ENCODE data around the gene OSBPL1A.

- no peak for TF ChIP-seq ESRRA (IDR thresholded peaks at IDR 0.05; ENCODE audit: low read length)
- TF ChIP-seq CBFB (IDR thresholded peaks at IDR 0.05; ENCODE audit: low read depth), result no peak
- TF ChIP-seq NRF1 (conservative IDR thresholded peaks at IDR 0.05; ENCODE audit: low read depth, low read length), result no peak
- TF ChIP-seq ZNF274 (IDR thresholded peaks at IDR 0.05; ENCODE audit: insufficient read depth, insufficient read length), result no peak
- TF ChIP-seq RAD21 (IDR thresholded peaks at IDR 0.05; ENCODE audit: insufficient read depth, low read depth, low read length), result no peak
- no peak for TF ChIP-seq MAX (IDR thresholded peaks at IDR 0.05; ENCODE audit: low read depth, low read length)
- no peak for TF ChIP-seq POLR2A (IDR thresholded peaks at IDR 0.05; ENCODE audit: low read depth, low read length)
- no peak for TF ChIP-seq EZH2 (IDR thresholded peaks at IDR 0.05; ENCODE audit: borderline replicate concordance, control insufficient read depth, low read depth, low read length)
- TF ChIP-seq, protein P1, sequence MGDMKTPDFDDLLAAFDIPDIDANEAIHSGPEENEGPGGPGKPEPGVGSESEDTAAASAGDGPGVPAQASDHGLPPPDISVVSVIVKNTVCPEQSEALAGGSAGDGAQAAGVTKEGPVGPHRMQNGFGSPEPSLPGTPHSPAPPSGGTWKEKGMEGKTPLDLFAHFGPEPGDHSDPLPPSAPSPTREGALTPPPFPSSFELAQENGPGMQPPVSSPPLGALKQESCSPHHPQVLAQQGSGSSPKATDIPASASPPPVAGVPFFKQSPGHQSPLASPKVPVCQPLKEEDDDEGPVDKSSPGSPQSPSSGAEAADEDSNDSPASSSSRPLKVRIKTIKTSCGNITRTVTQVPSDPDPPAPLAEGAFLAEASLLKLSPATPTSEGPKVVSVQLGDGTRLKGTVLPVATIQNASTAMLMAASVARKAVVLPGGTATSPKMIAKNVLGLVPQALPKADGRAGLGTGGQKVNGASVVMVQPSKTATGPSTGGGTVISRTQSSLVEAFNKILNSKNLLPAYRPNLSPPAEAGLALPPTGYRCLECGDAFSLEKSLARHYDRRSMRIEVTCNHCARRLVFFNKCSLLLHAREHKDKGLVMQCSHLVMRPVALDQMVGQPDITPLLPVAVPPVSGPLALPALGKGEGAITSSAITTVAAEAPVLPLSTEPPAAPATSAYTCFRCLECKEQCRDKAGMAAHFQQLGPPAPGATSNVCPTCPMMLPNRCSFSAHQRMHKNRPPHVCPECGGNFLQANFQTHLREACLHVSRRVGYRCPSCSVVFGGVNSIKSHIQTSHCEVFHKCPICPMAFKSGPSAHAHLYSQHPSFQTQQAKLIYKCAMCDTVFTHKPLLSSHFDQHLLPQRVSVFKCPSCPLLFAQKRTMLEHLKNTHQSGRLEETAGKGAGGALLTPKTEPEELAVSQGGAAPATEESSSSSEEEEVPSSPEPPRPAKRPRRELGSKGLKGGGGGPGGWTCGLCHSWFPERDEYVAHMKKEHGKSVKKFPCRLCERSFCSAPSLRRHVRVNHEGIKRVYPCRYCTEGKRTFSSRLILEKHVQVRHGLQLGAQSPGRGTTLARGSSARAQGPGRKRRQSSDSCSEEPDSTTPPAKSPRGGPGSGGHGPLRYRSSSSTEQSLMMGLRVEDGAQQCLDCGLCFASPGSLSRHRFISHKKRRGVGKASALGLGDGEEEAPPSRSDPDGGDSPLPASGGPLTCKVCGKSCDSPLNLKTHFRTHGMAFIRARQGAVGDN (IDR thresholded peaks at IDR 0.05), result no peak
- no peak for TF ChIP-seq YY1 (IDR thresholded peaks at IDR 0.05; ENCODE audit: low read depth, low read length)
- no peak for TF ChIP-seq SIN3A (IDR thresholded peaks at IDR 0.05; ENCODE audit: low read depth, low read length)
Measured at GRCh38 chr18:24239341-24239740, 158.3 kb downstream of the OSBPL1A start.
